ENCODE measurements around the gene CRADD. TPM values are rescaled to one million over a fixed set of nuclear protein-coding genes. Genes with fewer than 3 reads are reported as not detected.

CRADD gene
- total RNA-seq, 1 experiment from 2014 or later = 7.6 TPM

DNA sequence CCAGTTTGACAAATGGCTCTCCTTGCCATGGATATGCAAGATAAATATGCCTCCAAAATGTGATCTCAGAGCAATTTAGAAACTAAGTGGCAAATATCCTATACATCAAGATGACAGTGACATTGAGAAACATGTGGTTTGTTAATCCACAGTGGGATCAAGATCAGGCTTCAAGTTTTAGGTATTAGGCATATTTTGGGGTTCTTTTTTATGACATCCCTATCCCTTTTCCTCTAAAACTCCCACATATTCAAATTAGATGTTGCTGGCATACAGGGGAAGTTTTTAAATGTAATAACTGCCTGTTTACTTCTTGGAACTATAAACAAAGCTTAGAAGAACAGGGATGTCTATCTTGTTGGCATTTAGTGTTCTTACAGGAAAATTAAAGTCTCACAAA lies 179.4 kb downstream of the CRADD start:
- Histone ChIP-seq H3K27me3 (ENCODE audit: insufficient read depth, low read length) (no peaks in the 10 kb centered on the region), H2BK120ac (ENCODE audit: low read depth, low read length, poor library complexity, severe bottlenecking) (no peak overlapping the region), H3K27ac (ENCODE audit: insufficient read length, low read depth, low read length) (no peak overlapping the region), H4K91ac (ENCODE audit: insufficient read length, low read depth, low read length) (no peak overlapping the region), H4K8ac (replicated peaks; ENCODE audit: insufficient read length, low read depth, low read length) (no peak overlapping the region), H3K56ac (ENCODE audit: insufficient read length, low read depth, low read length) (no peak overlapping the region), H3K18ac (ENCODE audit: insufficient read length, low read depth, low read length) (no peak overlapping the region), H3K23ac (ENCODE audit: insufficient read length, low read depth, low read length) (no peak overlapping the region), H4K20me1 (ENCODE audit: control insufficient read depth, insufficient read depth, insufficient read length) (no peaks in the 10 kb centered on the region), H2AK5ac (ENCODE audit: insufficient read length, low read length) (no peak overlapping the region), H2AFZ (ENCODE audit: low read length) (no peak overlapping the region), H3K4ac (ENCODE audit: low read depth, low read length) (no peak overlapping the region), H2BK15ac (ENCODE audit: low read depth, low read length) (no peak overlapping the region), H4K5ac (ENCODE audit: insufficient read length, low read depth, low read length) (no peak overlapping the region), H2BK20ac (ENCODE audit: low read depth, low read length, poor library complexity, severe bottlenecking) (no peak overlapping the region), H3K4me1 (ENCODE audit: insufficient read depth, low read length) (0 out of 2 replicates have a peak, but pooled peaks cover 2% of the 10 kb centered on the region), H3K14ac (ENCODE audit: insufficient read depth, low read length) (no peak overlapping the region), H3K79me2 (ENCODE audit: insufficient read depth, low read length) (no peaks in the 10 kb centered on the region), H3K9ac (ENCODE audit: extremely low read depth, insufficient read length, low read length) (no peak overlapping the region), H3K79me1 (ENCODE audit: insufficient read depth, low read depth, low read length, poor library complexity, severe bottlenecking) (no peaks in the 10 kb centered on the region), H3K4me2 (ENCODE audit: insufficient read depth, insufficient read length, low read length) (no peak overlapping the region), H3K23me2 (ENCODE audit: insufficient read length, low read depth, low read length, poor library complexity, severe bottlenecking) (no peaks in the 10 kb centered on the region), H3T11ph (ENCODE audit: low read length) (no peak overlapping the region), H2BK5ac (ENCODE audit: insufficient read length, low read length) (no peak overlapping the region), H3K9me3 (ENCODE audit: control insufficient read depth, low read depth, low read length) (no peaks in the 10 kb centered on the region), H2BK12ac (ENCODE audit: insufficient read length, low read depth, low read length) (no peak overlapping the region)
- H3K4me3 Mint-ChIP-seq = no peak overlapping the region
- H3K27me3 Mint-ChIP-seq (ENCODE audit: low read depth) = no peaks in the 10 kb centered on the region; the same call in 1 of the 2 replicates
- H3K36me3 Mint-ChIP-seq (ENCODE audit: insufficient read depth in 1 of 3, low read depth in 3 of 3) = no peaks in the 10 kb centered on the region
- H3K9me3 Mint-ChIP-seq = no peaks in the 10 kb centered on the region; a peak in 1 of 5 replicates
- H3K27ac Mint-ChIP-seq = no peak overlapping the region
- H3K4me1 Mint-ChIP-seq = peaks cover 2 to 17% of the 10 kb centered on the region in 2 experiments
- DNase-seq = no peak
- TF ChIP-seq, protein P1, sequence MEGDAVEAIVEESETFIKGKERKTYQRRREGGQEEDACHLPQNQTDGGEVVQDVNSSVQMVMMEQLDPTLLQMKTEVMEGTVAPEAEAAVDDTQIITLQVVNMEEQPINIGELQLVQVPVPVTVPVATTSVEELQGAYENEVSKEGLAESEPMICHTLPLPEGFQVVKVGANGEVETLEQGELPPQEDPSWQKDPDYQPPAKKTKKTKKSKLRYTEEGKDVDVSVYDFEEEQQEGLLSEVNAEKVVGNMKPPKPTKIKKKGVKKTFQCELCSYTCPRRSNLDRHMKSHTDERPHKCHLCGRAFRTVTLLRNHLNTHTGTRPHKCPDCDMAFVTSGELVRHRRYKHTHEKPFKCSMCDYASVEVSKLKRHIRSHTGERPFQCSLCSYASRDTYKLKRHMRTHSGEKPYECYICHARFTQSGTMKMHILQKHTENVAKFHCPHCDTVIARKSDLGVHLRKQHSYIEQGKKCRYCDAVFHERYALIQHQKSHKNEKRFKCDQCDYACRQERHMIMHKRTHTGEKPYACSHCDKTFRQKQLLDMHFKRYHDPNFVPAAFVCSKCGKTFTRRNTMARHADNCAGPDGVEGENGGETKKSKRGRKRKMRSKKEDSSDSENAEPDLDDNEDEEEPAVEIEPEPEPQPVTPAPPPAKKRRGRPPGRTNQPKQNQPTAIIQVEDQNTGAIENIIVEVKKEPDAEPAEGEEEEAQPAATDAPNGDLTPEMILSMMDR (conservative IDR thresholded peaks at IDR 0.05) = no peak

Measured in H9 (cell line).